ENCODE data around the gene AMD1.
"Not testable (repeated sequence)": the region's sequence is repeated elsewhere in the genome, so short reads cannot be mapped to it uniquely, and the experiment has no call there.

Gene AMD1

DNA sequence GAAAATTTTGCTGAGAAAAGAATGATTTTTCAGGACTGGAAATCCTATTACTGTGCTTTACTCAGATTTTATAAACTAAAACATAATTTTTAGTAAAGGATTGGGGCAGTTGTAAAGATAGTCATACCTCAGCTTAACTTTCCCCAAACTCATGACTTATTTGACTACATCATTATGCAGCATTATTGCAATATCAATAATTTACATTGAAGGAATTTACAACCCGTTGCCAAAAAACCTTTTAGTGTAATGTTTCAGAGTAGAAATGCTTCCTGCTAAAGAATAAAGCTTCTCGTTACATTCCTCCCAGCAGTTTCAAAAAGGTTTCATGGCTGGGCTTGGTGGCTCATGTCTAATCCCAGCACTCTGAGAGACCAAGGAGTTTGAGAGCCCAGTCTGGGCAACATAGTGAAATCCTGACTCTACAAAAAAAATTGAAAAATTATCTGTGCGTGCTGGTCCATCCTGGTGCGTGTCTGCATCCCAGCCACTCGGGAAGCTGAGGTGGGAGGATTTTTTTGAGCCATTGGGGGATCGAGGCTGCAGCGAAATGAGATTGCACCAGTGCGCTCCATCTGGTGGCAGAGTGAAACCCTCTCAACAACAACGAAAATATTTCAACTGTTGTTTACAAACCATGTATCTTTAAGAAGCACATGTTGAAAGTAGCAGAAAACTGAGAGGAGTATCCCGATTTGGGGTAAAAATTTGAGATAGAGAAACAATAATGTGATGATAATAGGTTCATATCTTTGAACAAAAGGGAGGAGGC, 4.4 kb downstream of the AMD1 start:
- peak; percentile 13 for DNase-seq

DNA sequence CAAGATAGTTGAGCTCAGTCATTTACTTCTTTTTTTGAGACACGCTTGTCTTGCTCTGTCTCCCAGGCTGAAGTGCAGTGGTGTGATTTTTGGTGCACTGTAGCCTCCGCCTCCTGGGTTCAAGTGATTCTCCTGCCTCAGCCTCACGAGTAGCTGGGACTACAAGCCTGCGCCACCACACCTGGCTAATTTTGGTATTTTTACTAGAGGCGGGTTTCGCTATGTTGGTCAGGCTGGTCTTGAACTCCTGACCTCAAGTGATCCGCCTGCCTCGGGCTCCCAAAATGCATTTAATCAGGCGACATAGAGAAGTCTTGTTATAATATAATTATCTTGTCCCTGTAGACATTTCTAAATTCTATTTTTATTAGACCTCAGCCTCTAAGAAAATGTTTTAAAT, 6.1 kb downstream of the AMD1 start:
- no peak for DNase-seq

DNA sequence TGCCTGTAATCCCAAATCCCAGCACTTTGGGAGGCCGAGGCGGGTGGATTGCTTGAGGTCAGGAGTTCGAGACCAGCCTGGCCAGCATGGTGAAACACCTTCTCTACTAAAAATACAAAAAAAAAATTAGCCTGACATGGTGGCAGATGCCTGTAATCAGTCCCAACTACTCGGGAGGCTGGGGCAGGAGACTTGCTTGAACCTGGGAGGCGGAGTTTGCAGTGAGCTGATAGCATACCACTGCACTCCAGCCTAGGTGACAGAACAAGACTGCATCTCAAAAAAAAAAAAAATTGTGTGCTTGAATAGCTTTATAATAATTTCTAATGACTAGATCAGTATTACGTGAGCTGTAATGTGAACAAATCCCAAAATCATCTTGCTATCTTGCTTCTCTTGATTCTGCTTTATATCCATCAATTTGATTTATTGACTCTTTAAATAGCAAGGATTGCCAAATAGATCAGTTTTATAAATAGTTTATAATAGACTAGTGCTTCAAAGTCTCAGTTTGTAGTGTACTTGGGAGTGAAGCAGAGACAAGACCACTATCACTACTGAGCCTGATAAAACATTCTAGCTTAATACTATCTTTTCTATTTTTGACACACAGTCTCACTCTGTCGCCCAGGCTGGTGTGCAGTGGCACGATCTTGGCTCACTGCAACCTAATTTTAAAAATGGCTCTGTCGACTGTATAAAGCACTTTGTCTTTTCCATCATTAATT, 7.1 kb downstream of the AMD1 start:
- DNase-seq: no peak

DNA sequence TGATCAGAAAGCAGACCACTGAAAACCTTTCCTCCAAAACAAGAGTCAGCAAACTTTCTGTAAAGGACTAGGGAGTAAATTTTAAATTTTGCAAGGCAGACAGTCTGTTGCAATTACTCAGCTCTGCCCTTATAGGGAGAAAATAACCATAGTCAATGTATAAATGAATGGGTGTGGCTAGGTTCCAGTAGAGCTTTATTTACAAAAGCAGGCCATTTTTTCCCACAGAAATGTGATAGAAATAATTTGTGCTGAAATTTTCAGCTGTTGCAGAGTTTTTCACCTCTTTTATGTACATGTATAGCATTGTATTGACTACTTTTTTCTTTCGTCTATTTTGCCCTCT, 7.7 kb downstream of the AMD1 start:
- DNase-seq: no peak

DNA sequence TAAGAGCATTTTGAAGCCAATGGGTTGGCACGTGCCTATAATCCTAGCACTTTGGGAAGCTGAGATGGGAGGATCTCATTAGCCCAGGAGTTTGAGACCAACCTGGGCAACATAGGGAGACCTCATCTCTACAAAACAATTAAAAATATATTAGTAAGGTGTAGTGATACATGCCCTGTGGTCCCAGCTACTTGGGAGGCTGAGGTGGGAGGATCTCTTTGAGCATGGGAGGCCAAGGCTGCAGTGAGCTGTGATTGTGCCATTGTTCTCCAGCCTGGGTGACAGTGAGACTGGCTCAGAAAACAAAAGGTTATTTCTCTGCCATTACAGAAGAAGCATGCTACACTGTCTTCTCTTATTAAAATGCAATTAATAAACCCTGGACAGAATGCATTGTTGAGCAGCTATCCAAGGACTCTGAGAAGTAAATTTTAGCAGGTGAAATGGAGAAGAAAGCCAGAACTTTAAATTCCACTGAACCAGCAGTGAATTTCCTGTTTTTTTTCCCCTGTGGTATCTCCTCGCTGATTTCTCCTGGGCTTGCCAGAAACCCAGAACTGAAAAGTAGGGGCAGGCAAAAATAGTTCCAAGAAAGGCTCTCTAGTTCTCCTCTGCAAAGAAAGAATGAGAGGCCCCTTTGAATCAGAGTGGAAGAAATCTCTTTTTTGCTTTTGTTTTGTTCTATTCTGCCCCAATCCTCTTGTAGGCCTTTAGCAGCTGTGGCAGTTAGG, 8.4 kb downstream of the AMD1 start:
- DNase-seq: no peak

DNA sequence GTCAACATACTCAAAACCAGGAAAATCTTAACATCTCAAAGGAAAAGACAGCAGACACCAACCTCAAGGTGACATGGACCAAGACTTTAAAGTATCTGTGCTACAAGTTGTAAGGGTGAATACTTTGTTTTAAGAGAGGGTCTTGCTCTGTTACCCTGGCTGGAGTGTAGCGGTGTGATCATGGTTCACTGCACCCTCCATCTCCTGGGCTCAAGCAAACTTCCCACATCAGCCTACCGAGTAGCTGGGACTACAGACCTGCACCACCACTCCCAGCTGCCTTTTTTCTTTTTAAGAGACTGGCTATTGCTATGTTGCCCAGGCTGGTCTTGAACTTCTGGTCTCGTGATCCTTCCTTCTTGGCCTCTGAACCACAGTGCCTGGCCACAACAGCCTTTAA, 9.7 kb downstream of the AMD1 start:
- no peak for DNase-seq

DNA sequence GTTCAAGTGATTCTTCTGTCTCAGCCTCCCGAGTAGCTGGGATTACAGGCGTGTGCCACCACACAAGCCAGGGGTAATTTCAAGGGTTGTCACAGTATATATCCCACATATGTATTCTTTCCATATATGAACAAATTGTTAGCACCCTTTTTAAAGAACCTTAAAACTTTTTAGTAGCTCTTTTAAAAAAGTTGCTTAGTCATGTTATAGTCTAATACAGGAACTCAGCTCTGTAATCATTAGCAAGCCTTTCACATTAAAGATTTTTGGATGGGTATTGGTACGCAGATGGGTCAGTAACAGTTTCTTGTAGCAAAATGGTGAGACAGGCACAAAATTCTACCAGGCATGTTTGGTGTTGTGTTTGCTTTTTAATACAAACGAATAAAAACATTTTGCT, 10.9 kb downstream of the AMD1 start:
- no peak for DNase-seq

DNA sequence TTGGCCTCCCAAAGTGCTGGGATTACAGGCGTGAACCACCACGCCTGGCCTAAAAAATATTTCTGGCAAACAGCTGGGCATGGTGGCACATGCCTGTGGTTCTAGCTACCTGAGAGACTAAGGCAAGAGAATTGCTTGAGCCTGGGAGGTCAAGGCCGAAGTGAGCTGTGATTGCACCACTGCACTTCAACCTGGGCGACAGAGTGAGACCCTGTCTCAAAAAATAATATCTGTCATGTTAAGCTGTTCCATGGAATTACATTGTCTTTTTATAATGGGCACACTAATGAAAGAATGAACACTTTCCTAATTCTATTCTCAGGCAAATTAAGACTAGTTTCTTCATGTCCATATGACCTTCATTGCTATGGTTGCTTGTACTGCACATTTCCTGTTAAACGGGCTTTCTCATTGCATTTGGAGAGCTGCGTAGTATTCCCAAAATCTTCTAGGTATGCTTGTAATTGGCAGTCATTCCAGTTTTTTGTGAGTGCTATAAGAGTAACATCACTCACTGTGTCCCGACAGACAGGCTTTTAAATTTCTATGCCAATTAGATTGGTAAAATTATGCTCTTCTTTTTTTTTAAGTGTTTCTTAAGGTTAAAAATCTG, 12.1 kb downstream of the AMD1 start:
- DNase-seq: no peak

DNA sequence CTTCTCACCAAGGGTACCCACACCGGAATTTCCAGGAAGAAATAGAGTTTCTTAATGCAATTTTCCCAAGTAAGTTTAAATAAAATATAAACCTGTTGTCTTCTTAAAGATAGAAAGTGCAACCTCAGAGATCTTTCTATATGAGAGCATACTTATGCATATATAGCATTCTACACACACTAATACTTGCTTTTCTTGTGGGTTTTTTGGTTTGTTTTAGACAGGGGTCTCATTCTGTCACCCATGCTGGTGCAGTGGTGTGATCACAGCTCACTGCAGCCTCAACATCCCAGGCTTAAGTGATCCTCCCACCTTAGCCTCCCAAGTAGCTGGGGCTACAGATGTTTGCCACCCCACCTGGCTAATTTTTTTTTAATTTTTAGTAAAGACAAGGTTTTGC, 15.7 kb downstream of the AMD1 start:
- no peak for DNase-seq

DNA sequence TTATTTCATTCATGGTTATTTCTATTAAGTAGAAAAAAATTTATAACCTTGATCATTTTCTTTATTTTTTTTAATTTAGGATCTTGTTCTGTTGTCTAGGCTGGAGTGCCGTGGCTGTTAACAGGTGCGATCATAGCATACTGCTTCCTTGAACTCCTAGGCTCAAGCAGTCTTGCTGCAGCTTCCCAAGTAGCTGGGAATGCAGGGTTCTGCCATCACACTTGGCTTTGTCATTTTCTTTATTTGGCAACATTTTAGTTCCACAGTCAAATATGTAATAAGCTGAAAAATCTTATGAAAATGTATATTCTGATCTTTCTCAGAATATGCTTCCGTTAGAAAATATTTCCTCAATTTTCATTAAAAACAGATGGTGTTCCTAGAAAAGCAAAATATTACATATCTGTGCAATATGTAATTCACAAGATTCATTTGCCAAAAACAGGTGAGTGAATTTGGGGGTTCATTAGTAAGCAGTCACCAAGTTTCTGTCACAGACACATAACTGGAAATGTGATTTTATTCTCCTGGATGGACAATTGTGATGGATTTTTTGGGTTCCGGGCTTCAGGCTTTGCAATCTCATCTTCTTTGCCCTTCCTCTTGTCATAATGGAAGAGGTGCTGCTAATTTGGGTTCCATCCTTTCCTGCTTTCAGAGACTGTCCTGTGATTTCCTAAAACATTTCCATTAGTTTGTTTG, 21.5 kb downstream of the AMD1 start:
- no peak for DNase-seq

DNA sequence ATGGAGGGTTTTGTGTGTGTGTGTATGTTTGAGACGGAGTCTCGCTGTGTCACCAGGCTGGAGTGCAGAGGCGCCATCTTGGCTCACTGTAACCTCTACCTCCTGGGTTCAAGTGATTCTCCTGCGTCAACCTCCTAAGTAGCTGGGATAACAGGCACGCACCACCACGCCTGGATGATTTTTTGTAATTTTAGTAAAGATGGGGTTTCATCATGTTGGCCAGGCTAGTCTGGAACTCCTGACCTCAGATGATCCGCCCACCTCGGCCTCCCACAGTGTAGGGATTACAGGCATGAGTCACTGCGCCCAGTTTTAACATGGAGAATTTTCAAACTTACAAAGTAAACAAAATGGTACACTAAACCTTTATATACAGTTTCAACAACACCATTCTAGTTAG, 22.8 kb downstream of the AMD1 start:
- no peak for DNase-seq

DNA sequence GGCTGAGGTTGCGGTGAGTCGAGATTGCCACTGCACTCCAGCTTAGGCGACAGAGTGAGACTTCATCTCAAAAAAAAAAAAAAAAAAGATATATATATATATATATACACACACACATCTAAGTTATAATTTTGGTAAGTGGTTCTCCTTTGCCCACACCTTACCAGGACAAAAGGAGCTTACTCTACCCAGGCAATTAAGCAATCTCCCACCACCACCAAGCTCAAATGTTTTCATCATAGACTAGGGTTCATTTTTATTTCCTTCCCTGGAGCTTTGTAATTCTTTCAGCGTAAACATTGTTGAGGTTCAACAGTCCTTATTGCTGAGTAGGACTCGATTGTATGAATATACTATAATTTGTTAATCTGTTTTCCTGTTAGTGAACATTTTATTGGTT, 23.5 kb downstream of the AMD1 start:
- DNase-seq: no peak

DNA sequence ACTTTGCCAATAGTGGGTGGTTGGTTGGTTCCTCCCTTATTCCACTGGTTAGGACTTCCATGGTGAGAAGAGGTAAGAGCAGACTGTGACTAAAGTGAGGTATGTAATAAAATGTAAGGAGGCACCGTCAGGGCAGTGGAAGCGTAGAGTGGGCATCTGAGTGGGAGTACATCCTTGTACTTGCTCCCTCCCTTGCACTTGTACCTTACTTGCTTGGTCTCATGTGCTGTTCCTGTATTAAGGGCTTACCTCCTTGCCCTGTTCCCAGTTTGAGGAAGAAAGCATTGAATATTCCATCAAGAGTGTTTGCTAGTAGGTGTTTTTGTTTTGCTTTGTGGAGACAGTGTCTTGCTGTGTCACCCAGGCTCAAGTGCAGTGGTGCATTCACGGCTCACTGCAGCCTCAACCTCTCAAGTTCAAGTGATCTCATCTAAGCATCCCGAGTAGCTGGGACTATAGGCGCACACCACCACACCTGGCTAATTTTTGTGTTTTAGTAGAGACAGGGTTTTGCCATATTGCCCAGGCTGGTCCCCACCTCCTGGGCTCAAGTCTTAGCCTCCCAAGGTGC, 25.5 kb downstream of the AMD1 start:
- DNase-seq: no peak

DNA sequence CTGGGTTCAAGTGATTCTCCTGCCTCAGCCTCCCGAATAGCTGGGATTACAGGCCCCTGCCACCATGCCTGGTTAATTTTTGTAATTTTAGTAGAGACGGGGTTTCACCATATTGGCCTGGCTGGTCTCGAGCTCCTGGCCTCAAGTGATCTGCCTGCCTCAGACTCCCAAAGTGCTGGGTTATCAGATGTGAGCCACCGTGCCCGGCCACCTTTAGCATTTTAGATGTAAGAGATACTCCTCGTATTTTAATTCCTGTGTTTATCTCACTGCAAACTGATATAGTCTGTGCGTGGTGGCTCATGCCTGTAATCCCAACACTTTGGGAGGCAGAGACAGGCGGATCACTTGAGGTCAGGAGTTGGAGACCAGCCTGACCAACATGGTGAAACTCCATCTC, 27.0 kb downstream of the AMD1 start:
- not testable (repeated sequence) for DNase-seq

DNA sequence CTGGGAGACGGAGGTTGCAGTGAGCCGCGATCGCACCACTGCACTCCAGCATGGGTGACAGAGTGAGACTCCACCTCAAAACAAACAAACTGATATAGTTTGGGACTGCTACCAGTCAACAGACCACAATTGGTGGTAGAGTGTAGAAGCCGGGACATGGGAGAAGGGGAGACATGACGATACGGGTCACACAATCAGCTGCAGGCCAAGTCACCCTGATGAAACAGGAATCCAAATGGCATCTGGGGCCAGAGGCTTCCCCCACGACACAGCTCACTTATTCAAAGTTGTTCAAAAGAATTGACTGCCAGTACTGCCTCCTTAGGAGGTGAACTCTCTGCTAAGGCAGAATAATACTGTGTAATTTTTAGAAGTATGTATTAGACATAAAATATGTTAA, 27.5 kb downstream of the AMD1 start:
- DNase-seq: no peak

DNA sequence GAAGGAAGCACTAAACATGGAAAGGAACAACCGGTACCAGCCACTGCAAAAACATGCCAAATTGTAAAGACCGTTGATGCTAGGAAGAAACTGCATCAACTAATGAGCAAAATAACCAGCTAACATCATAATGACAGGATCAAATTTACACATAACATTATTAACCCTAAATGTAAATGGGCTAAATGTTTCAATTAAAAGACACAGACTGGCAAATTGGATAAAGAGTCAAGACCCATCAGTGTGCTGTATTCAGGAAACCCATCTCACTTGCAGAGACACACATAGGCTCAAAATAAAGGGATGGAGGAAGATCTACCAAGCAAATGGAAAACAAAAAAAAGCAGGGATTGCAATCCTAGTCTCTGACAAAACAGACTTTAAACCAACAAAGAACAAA, 31.7 kb downstream of the AMD1 start:
- not testable (repeated sequence) for DNase-seq

DNA sequence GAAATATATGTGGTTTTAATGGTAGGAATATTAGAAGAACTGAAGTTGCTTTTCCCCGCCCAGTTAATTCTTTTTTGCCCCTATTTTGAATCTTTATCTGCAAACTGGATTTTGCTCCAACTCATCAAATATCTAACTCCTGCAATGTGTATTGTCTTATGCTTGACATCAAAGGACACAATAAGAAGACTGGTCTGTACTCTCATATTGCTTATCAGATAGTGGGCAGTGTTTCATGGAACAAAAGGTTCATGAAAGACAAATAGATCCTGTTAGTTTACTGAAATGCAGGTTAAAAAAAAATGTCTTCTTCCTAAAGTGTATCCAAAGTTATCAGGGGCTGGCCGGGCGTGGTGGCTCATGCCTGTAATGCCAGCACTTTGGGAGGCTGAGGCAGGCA, 56.2 kb downstream of the AMD1 start:
- DNase-seq: no peak

DNA sequence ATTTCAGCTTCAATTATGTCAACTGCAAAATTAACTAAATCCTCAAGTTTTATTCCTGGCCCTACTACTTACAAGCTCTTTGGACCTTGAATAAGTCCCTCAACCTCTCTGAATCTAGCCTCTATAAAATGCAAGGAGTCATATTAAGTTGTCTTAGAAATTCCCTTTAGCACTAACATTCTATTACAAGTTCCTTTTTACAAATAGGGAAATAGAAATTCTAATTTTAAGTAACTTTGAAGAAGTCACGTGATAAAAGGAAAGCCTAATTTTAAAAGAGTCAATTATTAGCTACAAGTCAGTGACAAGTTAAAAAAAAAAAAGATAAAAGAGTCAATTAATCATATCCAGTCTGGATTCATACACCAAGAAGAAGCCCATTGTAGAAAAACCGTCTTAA, 59.3 kb downstream of the AMD1 start:
- no peak for DNase-seq

DNA sequence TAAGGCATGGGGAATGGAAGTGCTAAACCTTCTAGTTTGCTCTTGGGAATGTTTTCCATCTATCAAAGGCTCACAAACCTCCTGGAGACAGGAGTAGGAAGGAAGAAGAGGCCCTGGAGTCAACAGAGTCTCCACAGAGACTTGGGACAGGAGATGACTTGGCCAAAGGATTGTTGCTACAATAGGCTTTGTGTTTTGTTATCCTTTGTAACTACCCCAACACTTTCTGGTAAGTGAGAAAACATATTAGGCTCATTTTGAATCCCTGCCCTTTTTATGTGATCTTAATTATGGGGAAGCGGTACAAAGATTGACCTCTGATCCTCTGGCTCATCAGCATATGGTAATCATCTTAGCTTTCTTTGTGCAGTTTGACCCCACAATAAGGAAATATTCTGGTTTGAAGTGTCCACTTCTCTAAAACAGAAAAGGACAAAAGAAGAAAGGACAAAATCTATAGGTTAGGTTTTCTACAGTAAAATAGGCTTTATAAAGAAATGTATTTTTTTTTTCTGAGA, 59.9 kb downstream of the AMD1 start:
- DNase-seq: no peak

DNA sequence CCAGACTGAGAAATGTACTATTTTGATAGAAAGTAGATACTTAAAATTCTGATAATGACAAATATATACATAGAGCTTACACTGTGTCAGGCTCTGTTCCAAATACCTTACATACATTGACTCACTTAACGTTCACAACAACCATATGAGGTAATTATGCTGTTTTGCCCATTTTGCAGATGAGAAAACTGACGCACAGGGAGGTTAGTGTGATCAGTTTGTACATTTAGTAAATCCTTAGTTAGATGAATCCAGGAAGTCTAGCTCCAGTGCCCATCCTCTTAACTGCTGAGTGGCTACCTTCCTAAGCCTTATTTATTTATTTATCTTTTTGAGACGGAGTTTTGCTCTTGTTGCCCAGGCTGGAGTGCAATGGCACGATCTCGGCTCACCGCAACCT, 60.6 kb downstream of the AMD1 start:
- DNase-seq: no peak

DNA sequence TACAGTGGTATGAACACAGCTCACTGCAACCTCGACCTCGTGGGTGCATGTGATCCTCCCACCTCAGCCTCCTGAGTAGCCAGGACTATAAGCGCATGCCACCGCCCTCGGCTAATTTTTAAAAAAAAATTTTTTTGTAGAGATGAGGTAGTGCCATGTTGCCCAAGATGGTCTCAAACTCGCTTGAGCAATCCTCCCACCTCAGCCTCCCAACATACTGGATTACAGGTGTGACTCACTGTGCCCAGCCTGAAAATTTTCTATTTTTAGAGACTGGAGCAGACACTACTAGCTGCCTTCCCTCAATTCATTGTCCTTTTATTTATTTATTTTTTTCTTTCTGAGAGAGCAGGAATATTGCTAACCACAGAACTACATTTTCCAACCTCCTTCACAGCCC, 63.6 kb downstream of the AMD1 start:
- no peak for DNase-seq

DNA sequence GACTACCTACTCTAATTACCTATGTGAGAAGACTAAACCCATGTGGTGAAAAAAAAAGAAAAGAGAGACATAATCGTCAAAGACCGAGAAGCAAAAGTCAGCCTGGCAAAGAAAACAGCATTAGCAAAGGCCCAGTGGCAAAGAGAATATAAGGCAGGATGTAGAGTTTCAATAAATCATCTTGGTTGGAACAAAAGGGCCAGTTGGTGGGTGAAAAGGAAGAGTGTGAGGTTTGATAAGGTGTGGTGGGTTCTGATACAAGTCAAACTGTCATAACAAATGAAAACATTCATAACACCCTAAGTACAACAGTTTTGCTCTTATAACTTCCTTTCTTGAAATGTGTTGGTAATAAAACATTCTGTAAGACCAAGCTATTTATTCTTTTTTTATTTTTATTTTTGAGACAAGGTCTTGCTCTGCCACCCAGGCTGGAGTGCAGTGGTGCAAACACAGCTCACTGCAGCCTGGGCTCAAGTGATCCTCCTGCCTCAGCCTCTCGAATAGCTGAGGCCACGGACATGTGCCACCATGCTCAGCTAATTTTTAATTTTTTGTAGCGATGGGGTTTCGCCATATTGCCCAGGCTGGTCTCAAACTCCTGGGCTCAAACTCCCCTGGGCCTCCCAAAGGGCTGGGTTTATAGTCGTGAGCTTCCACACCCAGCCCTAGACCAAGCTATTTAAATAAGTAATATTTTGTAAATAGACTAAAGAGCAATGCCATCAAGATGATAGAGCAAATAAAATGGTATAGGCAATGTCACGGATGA, 65.0 kb downstream of the AMD1 start:
- DNase-seq: no peak
